Measurements from ENCODE around the gene PAX2. TPM values are rescaled to one million over a fixed set of nuclear protein-coding genes. Genes with fewer than 3 reads are reported as not detected.

PAX2 gene
- total RNA-seq, 3 donors from 2014 or later: under 0.01 TPM; not detected in 2

DNA sequence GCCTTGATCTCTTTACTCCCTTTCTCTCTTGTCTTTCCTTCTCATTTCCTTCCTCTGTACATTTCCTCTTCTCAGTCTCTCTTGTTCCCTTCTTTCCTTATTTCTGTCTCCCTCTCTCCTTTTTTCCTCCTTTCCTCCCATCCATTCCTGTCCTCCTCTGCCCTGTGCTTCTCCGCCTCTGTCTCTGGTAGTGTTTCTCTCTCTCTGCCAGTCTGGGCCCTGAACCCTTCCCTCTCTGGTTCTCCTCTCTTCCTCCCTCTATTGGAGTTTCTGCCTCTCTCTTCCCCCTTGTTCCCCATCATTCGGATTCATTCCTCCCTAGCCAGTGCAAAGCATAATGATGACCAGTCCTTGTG is 13.2 kb upstream of the PAX2 start:
- Histone ChIP-seq H3K4me3 (no peak overlapping the region), H3K36me3 (no peaks in the 10 kb centered on the region), H3K4me1 (peaks cover 0 to 11% of the 10 kb centered on the region in 2 donors), H3K27me3 (peaks cover 3 to 96% of the 10 kb centered on the region in 2 donors), H3K9me3 (no peaks in the 10 kb centered on the region), H3K27ac (no peak overlapping the region)
- DNase-seq (ENCODE audit: low spot score in 2 of 2): no peak
- intact Hi-C loops (cut with DNase I; ENCODE audit: low total_unique reads): no loop called here
- TF ChIP-seq POLR2AphosphoS5 (IDR thresholded peaks at IDR 0.05): no peak
- no peak for TF ChIP-seq POLR2A (IDR thresholded peaks at IDR 0.05)
- TF ChIP-seq, protein P1, sequence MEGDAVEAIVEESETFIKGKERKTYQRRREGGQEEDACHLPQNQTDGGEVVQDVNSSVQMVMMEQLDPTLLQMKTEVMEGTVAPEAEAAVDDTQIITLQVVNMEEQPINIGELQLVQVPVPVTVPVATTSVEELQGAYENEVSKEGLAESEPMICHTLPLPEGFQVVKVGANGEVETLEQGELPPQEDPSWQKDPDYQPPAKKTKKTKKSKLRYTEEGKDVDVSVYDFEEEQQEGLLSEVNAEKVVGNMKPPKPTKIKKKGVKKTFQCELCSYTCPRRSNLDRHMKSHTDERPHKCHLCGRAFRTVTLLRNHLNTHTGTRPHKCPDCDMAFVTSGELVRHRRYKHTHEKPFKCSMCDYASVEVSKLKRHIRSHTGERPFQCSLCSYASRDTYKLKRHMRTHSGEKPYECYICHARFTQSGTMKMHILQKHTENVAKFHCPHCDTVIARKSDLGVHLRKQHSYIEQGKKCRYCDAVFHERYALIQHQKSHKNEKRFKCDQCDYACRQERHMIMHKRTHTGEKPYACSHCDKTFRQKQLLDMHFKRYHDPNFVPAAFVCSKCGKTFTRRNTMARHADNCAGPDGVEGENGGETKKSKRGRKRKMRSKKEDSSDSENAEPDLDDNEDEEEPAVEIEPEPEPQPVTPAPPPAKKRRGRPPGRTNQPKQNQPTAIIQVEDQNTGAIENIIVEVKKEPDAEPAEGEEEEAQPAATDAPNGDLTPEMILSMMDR (IDR thresholded peaks at IDR 0.05): no peak

DNA sequence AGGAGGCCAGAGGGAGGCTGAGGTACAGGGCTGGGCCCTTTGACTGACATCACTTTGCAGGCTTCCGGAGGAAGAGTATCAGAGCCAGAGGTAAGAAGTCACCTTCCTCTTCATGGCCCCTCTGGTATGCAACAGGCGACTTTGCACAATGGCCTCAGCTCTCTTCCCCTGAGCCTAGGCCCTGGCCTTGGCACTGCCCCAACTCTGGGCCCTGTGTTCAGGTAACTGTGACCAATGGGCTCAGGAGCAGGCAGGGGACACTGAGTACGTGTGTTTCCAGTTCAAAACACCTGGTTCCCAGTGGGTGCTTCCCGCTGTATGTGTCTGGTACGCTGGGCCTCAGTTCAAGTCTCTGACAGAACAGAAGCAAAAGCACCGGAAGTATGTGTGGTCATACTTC is 12.1 kb upstream of the PAX2 start:
- Histone ChIP-seq H3K4me1 (peaks cover 0 to 11% of the 10 kb centered on the region in 2 donors), H3K27me3 (peaks cover 3 to 96% of the 10 kb centered on the region in 2 donors)
- TF ChIP-seq, protein P1 (IDR thresholded peaks at IDR 0.05): no peak
- TF ChIP-seq POLR2A (IDR thresholded peaks at IDR 0.05): no peak
- no peak for TF ChIP-seq POLR2AphosphoS5 (IDR thresholded peaks at IDR 0.05)

DNA sequence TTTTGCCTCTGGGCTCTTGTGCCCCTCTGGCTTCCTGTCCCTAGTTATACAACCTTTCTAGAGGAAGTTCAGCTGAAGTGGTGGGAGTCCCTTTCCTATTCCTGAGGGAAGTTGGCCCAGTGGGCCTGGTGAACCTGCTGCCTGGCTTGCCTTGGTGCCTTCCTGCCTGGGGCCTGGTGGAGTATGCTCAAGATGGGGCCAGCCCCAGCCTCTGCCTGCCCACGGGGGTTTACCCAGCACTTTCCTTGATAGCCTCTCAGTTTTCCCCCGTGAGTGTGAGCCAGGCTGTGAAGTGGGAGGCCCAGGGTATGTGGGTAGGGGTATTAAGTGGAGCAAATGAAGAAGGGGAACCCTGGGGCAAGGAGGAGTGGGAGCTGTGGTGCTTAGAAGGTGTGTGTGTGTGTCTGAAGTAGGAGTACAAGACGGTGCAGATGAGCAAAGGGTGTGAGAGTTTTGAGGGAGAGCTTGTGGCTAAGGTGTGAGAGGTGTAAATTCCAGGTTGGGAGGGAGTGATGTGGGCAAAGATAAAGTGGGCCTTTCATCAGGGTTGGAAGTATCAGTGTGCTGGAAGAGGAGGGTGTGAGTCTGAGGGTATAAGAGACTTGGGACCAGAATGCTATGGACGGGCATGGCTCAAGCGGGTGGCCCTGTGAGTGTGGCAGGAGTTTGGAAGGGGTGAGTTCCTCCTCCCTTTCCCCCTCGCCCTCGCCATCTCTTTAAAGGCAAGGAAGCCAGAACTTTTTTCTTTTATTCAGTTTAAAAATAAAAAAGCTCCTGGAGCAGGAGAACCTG is 10.9 kb upstream of the PAX2 start:
- peaks cover 4 to 97% of the 10 kb centered on the region in 2 donors for H3K27me3 ChIP-seq

More for the DNA sequence above, 12.1 kb upstream of the PAX2 start:
- intact Hi-C loops (cut with DNase I; ENCODE audit: low total_unique reads): no loop called here
- DNase-seq (ENCODE audit: low spot score in 2 of 2): no peak
- no peak overlapping the region for H3K4me3 ChIP-seq
- H3K36me3 ChIP-seq: no peaks in the 10 kb centered on the region
- H3K9me3 ChIP-seq: no peaks in the 10 kb centered on the region
- no peak overlapping the region for H3K27ac ChIP-seq

DNA sequence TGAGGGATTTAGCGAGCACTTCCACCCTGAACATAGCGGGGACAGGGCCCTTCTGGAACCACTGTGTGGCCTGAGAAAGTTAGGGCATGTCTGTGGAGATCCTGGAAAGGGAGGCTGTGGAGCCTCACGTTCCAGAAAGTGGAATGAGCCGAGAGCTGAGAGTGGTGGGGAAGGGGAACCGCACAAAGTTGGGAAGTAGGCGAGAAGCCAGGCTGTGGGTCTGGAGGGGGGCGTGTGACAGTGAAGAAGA is 10.4 kb upstream of the PAX2 start:
- TF ChIP-seq POLR2A (IDR thresholded peaks at IDR 0.05): no peak
- no peak for TF ChIP-seq POLR2AphosphoS5 (IDR thresholded peaks at IDR 0.05)
- TF ChIP-seq, protein P1 (IDR thresholded peaks at IDR 0.05): no peak
- Histone ChIP-seq H3K4me1 (peaks cover 0 to 7% of the 10 kb centered on the region in 2 donors), H3K27me3 (peaks cover 9 to 97% of the 10 kb centered on the region in 2 donors), H3K36me3 (no peaks in the 10 kb centered on the region), H3K9me3 (no peaks in the 10 kb centered on the region), H3K27ac (no peak overlapping the region), H3K4me3 (no peak overlapping the region)
- DNase-seq (ENCODE audit: low spot score in 2 of 2): no peak
- intact Hi-C loops (cut with DNase I; ENCODE audit: low total_unique reads): loop anchor here (5.0 kb wide), 1 partner anchor 982 kb away; no protein-coding TSS in a partner anchor

More for the DNA sequence above, 10.9 kb upstream of the PAX2 start:
- no peak for DNase-seq (ENCODE audit: low spot score in 2 of 2)
- H3K9me3 ChIP-seq: no peaks in the 10 kb centered on the region
- intact Hi-C loops (cut with DNase I; ENCODE audit: low total_unique reads): loop anchor here (5.0 kb wide), 1 partner anchor 983 kb away; no protein-coding TSS in a partner anchor
- H3K4me1 ChIP-seq: peaks cover 0 to 11% of the 10 kb centered on the region in 2 donors
- TF ChIP-seq POLR2A (IDR thresholded peaks at IDR 0.05) (no peak), POLR2AphosphoS5 (IDR thresholded peaks at IDR 0.05) (no peak)
- TF ChIP-seq, protein P1 (IDR thresholded peaks at IDR 0.05): no peak
- no peaks in the 10 kb centered on the region for H3K36me3 ChIP-seq
- no peak overlapping the region for H3K4me3 ChIP-seq
- no peak overlapping the region for H3K27ac ChIP-seq

DNA sequence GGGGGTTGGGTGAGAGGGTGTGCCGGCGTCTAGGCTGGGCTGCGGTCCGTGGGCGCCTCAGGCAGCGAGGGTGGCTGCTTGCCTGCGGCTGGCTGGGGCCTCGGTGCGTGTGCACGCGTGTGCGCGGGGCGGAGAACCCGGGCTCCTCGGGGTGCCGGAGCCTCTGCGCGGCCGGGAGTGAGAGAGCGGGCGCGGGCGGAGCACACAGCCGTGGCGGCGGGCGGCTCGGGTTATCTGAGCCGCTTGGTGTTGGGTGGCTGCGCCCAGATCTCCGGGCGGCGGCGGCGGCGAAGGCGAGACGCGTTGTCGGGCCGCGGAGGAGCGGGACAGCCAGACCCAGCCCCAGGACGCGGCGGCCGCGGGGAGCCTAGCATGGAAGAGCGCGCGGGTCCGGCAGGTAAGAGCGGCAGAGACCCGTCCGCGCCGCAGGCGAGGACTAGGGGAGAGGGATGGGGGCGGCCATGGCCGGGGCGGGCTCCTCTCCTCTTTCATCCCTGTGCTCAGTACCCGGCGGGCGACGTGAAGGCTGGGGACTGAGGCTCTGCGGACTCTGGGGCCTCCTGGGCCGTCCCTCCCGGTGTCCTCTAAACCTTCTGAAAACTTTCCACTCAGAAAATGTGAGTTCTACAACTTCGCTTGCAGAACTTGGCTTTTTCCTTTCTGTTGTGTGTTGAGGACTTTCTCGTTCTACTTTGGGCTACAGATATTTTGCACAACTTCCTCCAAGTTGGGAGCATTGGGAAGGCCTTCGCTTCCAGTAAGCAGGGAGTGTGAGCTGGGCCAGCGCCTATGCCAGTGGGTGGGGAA is 9.8 kb upstream of the PAX2 start:
- no peaks in the 10 kb centered on the region for H3K9me3 ChIP-seq
- H3K27me3 ChIP-seq: peaks cover 9 to 97% of the 10 kb centered on the region in 2 donors
- H3K4me1 ChIP-seq: peaks cover 0 to 1% of the 10 kb centered on the region in 2 donors
- no peak overlapping the region for H3K27ac ChIP-seq
- intact Hi-C loops (cut with DNase I; ENCODE audit: low total_unique reads): loop anchor here (5.0 kb wide), 1 partner anchor 982 kb away; no protein-coding TSS in a partner anchor
- no peak for TF ChIP-seq POLR2A (IDR thresholded peaks at IDR 0.05)
- TF ChIP-seq, protein P1 (IDR thresholded peaks at IDR 0.05): no peak
- no peak for TF ChIP-seq POLR2AphosphoS5 (IDR thresholded peaks at IDR 0.05)
- no peak for DNase-seq (ENCODE audit: low spot score in 2 of 2)
- H3K36me3 ChIP-seq: no peaks in the 10 kb centered on the region
- no peak overlapping the region for H3K4me3 ChIP-seq
